ENCODE results near the gene HACE1.
A peak's percentile ranks its signal among the peaks of the same experiment; 100 is the strongest.
"Not testable (repeated sequence)": the region's sequence is repeated elsewhere in the genome, so short reads cannot be mapped to it uniquely, and the experiment has no call there.

HACE1 gene

GRCh38 chr6:104859225-104860146 lies at the start of gene HACE1:
HACE1 (minus strand) TSS chr6:104859919; CDS start chr6:104859642, 277 bp downstream.
- DNase-seq = peak; percentile 88

GRCh38 chr6:104908888-104909525 lies 49.3 kb upstream of the HACE1 start:
- DNase-seq = no peak

- DNase-seq = no peak
These were observed 48.5 kb upstream of the HACE1 start for GRCh38 chr6:104908031-104908887.

- DNase-seq = not testable (repeated sequence)
These were observed 39.2 kb upstream of the HACE1 start for GRCh38 chr6:104898893-104899292.

GRCh38 chr6:104896914-104897313 lies 37.2 kb upstream of the HACE1 start:
- DNase-seq = no peak

- DNase-seq = no peak
These were observed 28.3 kb upstream of the HACE1 start for GRCh38 chr6:104888066-104888465.

GRCh38 chr6:104887350-104887749 lies 27.6 kb upstream of the HACE1 start:
- no peak for DNase-seq

GRCh38 chr6:104885518-104886043 lies 25.9 kb upstream of the HACE1 start:
- DNase-seq = no peak

- DNase-seq = peak; percentile 4
These were observed 25.3 kb upstream of the HACE1 start for GRCh38 chr6:104884867-104885517.

GRCh38 chr6:104881964-104882668 lies 22.4 kb upstream of the HACE1 start:
- DNase-seq = peak; percentile 3

GRCh38 chr6:104862456-104862855 lies 2.7 kb upstream of the HACE1 start:
- DNase-seq = no peak

GRCh38 chr6:104860221-104860620 lies 502 bp upstream of the HACE1 start:
- DNase-seq = no peak

GRCh38 chr6:104858642-104859041 lies 1.1 kb downstream of the HACE1 start:
- peak; percentile 8 for DNase-seq

- no peak for DNase-seq
These were observed 4.2 kb downstream of the HACE1 start for GRCh38 chr6:104855507-104855906.

GRCh38 chr6:104847721-104848120 lies 12.0 kb downstream of the HACE1 start:
- DNase-seq = not testable (repeated sequence)

GRCh38 chr6:104843229-104843628 lies 16.5 kb downstream of the HACE1 start:
- DNase-seq = no peak

GRCh38 chr6:104837158-104837557 lies 22.6 kb downstream of the HACE1 start:
- DNase-seq = no peak

GRCh38 chr6:104836479-104837020 lies 23.2 kb downstream of the HACE1 start:
- DNase-seq = not testable (repeated sequence)

GRCh38 chr6:104835782-104836181 lies 23.9 kb downstream of the HACE1 start:
- DNase-seq = no peak

- no peak for DNase-seq
These were observed 30.3 kb downstream of the HACE1 start for GRCh38 chr6:104829183-104829958.

GRCh38 chr6:104828478-104828877 lies 31.2 kb downstream of the HACE1 start:
- DNase-seq = no peak

All from NCI-H2227 treated with DMSO at 0.1 percent for 48 hours (cell line).